ENCODE measurements around the gene CAMK1D.

The CAMK1D gene

DNA sequence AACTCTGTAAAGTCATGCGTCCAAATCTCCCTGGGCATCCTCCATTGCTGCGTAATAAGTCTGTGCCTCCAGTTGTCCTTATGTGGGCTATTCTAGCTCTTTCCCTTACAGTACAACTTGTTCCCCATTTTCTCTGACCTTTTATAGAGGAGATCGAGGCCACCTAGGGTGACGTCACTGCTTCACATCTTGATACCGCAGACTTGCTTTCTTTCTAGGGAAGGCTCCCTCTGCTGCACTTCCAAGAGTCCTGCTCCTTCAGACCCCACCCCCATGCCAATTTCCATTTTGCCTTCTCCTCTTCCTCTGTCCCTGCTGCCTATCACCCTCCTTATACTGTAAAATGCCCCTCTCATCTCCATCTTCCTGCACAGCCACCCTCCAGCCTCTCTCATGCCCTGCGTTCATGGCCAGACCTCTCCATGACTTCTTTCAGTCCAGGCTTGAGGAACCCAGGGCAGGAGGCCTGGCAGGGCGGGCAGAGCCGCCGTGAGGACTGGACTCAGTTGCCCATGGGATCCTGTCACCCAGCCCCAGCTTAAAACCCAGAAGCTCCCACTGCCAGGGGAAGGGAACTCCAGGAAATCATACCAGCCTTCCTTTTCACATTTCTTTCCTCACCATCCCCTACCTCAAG lies 57.5 kb downstream of the CAMK1D start:
- peaks cover 77% of the 10 kb centered on the region for H3K79me2 ChIP-seq (ENCODE audit: control insufficient read depth, low read length)
- no peaks in the 10 kb centered on the region for H3K9me2 ChIP-seq (replicated peaks; ENCODE audit: control insufficient read depth, low read length)
- no peak overlapping the region for H3K4me3 ChIP-seq (ENCODE audit: low read length)
- TF ChIP-seq, protein P1, sequence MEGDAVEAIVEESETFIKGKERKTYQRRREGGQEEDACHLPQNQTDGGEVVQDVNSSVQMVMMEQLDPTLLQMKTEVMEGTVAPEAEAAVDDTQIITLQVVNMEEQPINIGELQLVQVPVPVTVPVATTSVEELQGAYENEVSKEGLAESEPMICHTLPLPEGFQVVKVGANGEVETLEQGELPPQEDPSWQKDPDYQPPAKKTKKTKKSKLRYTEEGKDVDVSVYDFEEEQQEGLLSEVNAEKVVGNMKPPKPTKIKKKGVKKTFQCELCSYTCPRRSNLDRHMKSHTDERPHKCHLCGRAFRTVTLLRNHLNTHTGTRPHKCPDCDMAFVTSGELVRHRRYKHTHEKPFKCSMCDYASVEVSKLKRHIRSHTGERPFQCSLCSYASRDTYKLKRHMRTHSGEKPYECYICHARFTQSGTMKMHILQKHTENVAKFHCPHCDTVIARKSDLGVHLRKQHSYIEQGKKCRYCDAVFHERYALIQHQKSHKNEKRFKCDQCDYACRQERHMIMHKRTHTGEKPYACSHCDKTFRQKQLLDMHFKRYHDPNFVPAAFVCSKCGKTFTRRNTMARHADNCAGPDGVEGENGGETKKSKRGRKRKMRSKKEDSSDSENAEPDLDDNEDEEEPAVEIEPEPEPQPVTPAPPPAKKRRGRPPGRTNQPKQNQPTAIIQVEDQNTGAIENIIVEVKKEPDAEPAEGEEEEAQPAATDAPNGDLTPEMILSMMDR (IDR thresholded peaks at IDR 0.05; ENCODE audit: low read depth, low read length, poor library complexity, severe bottlenecking) = no peak
- TF ChIP-seq EZH2phosphoT487 (IDR thresholded peaks at IDR 0.05; ENCODE audit: borderline replicate concordance, low read length) = no peak
- no peaks in the 10 kb centered on the region for H3K9me3 ChIP-seq (ENCODE audit: control insufficient read depth, insufficient read depth, low read length)
- no peaks in the 10 kb centered on the region for H3K27me3 ChIP-seq (ENCODE audit: control insufficient read depth, low read length)
- peaks cover 43% of the 10 kb centered on the region for H3K36me3 ChIP-seq (ENCODE audit: control insufficient read depth, low read length)
- H3K4me2 ChIP-seq (ENCODE audit: low read length) = no peak overlapping the region
- H3K4me1 ChIP-seq (ENCODE audit: control insufficient read depth, low read length) = no peaks in the 10 kb centered on the region
- peaks cover 3% of the 10 kb centered on the region; the same call in 1 of the 2 replicates for H4K20me1 ChIP-seq (ENCODE audit: control insufficient read depth, insufficient read depth, low read depth, low read length)
- no peaks in the 10 kb centered on the region for H3F3A ChIP-seq (ENCODE audit: control insufficient read depth, insufficient read depth)
- H3K27ac ChIP-seq (ENCODE audit: low read depth, low read length) = no peak overlapping the region

DNA sequence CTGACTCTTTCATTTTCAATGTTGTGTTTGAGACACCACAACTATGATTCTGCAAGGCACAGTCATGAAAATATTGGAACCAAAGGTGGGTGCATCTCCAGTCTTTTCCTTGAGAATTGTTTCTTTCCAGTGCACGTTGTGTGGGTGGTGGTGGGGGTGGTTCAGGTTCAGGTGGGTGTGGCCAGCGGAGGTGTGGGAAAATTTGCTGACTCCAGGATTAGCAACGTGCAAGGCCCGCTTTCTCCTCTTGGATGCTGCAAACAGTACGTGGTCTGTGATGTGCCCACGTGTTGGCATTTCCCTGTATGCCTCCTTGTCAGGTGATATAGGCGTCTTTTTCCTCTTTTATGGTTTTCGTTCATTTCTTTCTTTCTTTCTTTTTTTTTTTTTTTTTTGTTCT lies 59.1 kb downstream of the CAMK1D start:
- Histone ChIP-seq H3K9me2 (replicated peaks; ENCODE audit: control insufficient read depth, low read length) (no peaks in the 10 kb centered on the region), H4K20me1 (ENCODE audit: control insufficient read depth, insufficient read depth, low read depth, low read length) (peaks cover 5% of the 10 kb centered on the region; the same call in 1 of the 2 replicates), H3K4me3 (ENCODE audit: low read length) (no peak overlapping the region), H3K27me3 (ENCODE audit: control insufficient read depth, low read length) (no peaks in the 10 kb centered on the region), H3K27ac (ENCODE audit: low read depth, low read length) (no peak overlapping the region), H3F3A (ENCODE audit: control insufficient read depth, insufficient read depth) (no peaks in the 10 kb centered on the region), H3K79me2 (ENCODE audit: control insufficient read depth, low read length) (peaks cover 76% of the 10 kb centered on the region), H3K36me3 (ENCODE audit: control insufficient read depth, low read length) (peaks cover 34% of the 10 kb centered on the region), H3K4me2 (ENCODE audit: low read length) (no peak overlapping the region), H3K4me1 (ENCODE audit: control insufficient read depth, low read length) (no peaks in the 10 kb centered on the region), H3K9me3 (ENCODE audit: control insufficient read depth, insufficient read depth, low read length) (no peaks in the 10 kb centered on the region)
- TF ChIP-seq EZH2phosphoT487 (IDR thresholded peaks at IDR 0.05; ENCODE audit: borderline replicate concordance, low read length) = no peak
- TF ChIP-seq, protein P1 (IDR thresholded peaks at IDR 0.05; ENCODE audit: low read depth, low read length, poor library complexity, severe bottlenecking) = no peak

DNA sequence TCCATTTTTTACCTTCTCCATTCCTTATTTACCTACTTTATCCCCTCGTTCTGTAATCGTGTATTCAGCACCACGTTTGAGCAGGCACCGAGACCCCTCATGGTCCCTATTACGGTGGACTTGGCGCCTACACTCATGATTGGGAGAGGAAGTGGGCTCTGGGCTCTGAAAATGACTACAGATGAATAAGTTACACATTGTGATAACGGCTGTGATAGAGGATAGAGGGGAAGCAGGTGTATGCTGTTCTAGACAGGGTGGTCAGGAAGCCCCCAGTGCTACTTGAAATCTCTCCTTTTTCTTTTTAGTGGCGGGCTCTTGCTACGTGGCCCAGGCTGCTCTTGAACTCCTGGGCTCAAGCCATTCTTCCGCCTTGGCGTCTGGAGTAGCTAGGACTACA lies 59.8 kb downstream of the CAMK1D start:
- peaks cover 34% of the 10 kb centered on the region for H3K36me3 ChIP-seq (ENCODE audit: control insufficient read depth, low read length)
- H3K4me1 ChIP-seq (ENCODE audit: control insufficient read depth, low read length) = no peaks in the 10 kb centered on the region
- peaks cover 6% of the 10 kb centered on the region; the same call in 1 of the 2 replicates for H4K20me1 ChIP-seq (ENCODE audit: control insufficient read depth, insufficient read depth, low read depth, low read length)
- no peak overlapping the region for H3K27ac ChIP-seq (ENCODE audit: low read depth, low read length)
- no peak overlapping the region for H3K4me3 ChIP-seq (ENCODE audit: low read length)
- TF ChIP-seq, protein P1 (IDR thresholded peaks at IDR 0.05; ENCODE audit: low read depth, low read length, poor library complexity, severe bottlenecking) = no peak
- TF ChIP-seq EZH2phosphoT487 (IDR thresholded peaks at IDR 0.05; ENCODE audit: borderline replicate concordance, low read length) = no peak
- no peaks in the 10 kb centered on the region for H3K9me3 ChIP-seq (ENCODE audit: control insufficient read depth, insufficient read depth, low read length)
- no peaks in the 10 kb centered on the region for H3K9me2 ChIP-seq (replicated peaks; ENCODE audit: control insufficient read depth, low read length)
- H3K4me2 ChIP-seq (ENCODE audit: low read length) = no peak overlapping the region
- H3K79me2 ChIP-seq (ENCODE audit: control insufficient read depth, low read length) = peaks cover 82% of the 10 kb centered on the region
- H3K27me3 ChIP-seq (ENCODE audit: control insufficient read depth, low read length) = no peaks in the 10 kb centered on the region
- peaks cover 5% of the 10 kb centered on the region; the same call in 1 of the 2 replicates for H3F3A ChIP-seq (ENCODE audit: control insufficient read depth, insufficient read depth)

Data from DOHH2 (cell line).